Measurements from ENCODE around the gene PDCD4.

DNA sequence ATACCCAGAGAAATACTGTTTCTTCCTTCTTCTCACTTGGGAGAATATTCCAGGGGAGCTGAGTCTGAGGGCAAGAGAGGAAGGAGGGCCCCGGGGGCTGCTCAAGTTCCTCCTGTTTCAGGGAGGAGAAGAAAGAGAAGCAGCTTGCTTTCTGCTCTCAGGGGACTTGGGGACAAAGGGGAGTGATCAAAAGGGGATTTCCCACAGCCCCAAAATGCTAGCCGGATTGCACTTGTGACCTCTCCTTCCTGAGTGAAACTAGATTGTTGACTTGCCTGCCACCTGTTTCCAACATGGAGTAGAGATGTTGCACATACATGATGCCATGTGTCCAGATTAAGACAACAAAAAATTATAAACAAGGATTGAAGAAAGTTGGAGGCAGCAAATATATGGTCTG, 28.7 kb upstream of the PDCD4 start:
- TF ChIP-seq NR2F2 (IDR thresholded peaks at IDR 0.05): no peak
- TF ChIP-seq, protein P1, sequence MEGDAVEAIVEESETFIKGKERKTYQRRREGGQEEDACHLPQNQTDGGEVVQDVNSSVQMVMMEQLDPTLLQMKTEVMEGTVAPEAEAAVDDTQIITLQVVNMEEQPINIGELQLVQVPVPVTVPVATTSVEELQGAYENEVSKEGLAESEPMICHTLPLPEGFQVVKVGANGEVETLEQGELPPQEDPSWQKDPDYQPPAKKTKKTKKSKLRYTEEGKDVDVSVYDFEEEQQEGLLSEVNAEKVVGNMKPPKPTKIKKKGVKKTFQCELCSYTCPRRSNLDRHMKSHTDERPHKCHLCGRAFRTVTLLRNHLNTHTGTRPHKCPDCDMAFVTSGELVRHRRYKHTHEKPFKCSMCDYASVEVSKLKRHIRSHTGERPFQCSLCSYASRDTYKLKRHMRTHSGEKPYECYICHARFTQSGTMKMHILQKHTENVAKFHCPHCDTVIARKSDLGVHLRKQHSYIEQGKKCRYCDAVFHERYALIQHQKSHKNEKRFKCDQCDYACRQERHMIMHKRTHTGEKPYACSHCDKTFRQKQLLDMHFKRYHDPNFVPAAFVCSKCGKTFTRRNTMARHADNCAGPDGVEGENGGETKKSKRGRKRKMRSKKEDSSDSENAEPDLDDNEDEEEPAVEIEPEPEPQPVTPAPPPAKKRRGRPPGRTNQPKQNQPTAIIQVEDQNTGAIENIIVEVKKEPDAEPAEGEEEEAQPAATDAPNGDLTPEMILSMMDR (IDR thresholded peaks at IDR 0.05; ENCODE audit: low read depth, low read length, missing input control): no peak

Data from liver (tissue), 3 donors.